Activated CD4-positive, alpha-beta T cell treated with anti-CD3 and anti-CD28 coated beads, Interleukin-2, amount 50 U/mL, for 48 hours (primary cell): ENCODE results near the gene DDHD1.
"Not testable (repeated sequence)": the region's sequence is repeated elsewhere in the genome, so short reads cannot be mapped to it uniquely, and the experiment has no call there.

Source experiments
- DNase-seq, 2 experiments: peaks; one replicate each; pipeline ENCODE4 v3.0.0-alpha.2; 2020

DDHD1 gene

GRCh38 chr14:53151523-53152183, 1.5 kb downstream of the DDHD1 start:
- peak; percentile 43 to 62 for DNase-seq

- DNase-seq: no peak
Measured at GRCh38 chr14:53149668-53150316, 3.3 kb downstream of the DDHD1 start.

GRCh38 chr14:53148671-53149070, 4.5 kb downstream of the DDHD1 start:
- DNase-seq: no peak

- no peak for DNase-seq
Measured at GRCh38 chr14:53147893-53148292, 5.2 kb downstream of the DDHD1 start.

- DNase-seq: no peak
Measured at GRCh38 chr14:53147208-53147607, 5.9 kb downstream of the DDHD1 start.

GRCh38 chr14:53146739-53147138, 6.4 kb downstream of the DDHD1 start:
- no peak for DNase-seq

GRCh38 chr14:53144244-53144643, 8.9 kb downstream of the DDHD1 start:
- DNase-seq: no peak

GRCh38 chr14:53140585-53140984, 12.5 kb downstream of the DDHD1 start:
- DNase-seq: no peak

- no peak for DNase-seq
Measured at GRCh38 chr14:53137568-53138203, 15.4 kb downstream of the DDHD1 start.

GRCh38 chr14:53130491-53130890, 22.6 kb downstream of the DDHD1 start:
- DNase-seq: not testable (repeated sequence)

- no peak for DNase-seq
Measured at GRCh38 chr14:53128303-53129028, 24.7 kb downstream of the DDHD1 start.

GRCh38 chr14:53127832-53128231, 25.3 kb downstream of the DDHD1 start:
- no peak for DNase-seq

GRCh38 chr14:53127151-53127550, 26.0 kb downstream of the DDHD1 start:
- no peak for DNase-seq

GRCh38 chr14:53126731-53127130, 26.4 kb downstream of the DDHD1 start:
- DNase-seq: no peak

- no peak for DNase-seq
Measured at GRCh38 chr14:53124786-53125185, 28.3 kb downstream of the DDHD1 start.

- DNase-seq: not testable (repeated sequence)
Measured at GRCh38 chr14:53121419-53121818, 31.7 kb downstream of the DDHD1 start.

GRCh38 chr14:53117479-53117878, 35.6 kb downstream of the DDHD1 start:
- DNase-seq: not testable (repeated sequence)

GRCh38 chr14:53113989-53114388, 39.1 kb downstream of the DDHD1 start:
- no peak for DNase-seq

GRCh38 chr14:53110096-53110495, 43.0 kb downstream of the DDHD1 start:
- no peak for DNase-seq

- peak; percentile 58 to 71 for DNase-seq
Measured at GRCh38 chr14:53109105-53110041, 43.8 kb downstream of the DDHD1 start.

GRCh38 chr14:53108292-53109104, 44.6 kb downstream of the DDHD1 start:
- no peak for DNase-seq
